K562 (cell line): ENCODE data around the gene SAMM50. TPM values are rescaled to one million over a fixed set of nuclear protein-coding genes. Genes with fewer than 3 reads are reported as not detected.

Experiments
- ATAC-seq: fragments of 200-7000 bp; cut with Tn5 transposase; 3 replicates; pipeline ENCODE4 v1.9.1; 2020; ENCODE audit warnings: moderate library complexity
- BruUV-seq: library from RNA; stranded (reverse); fragments of 400-500 nt; replicated peaks from 2 replicates; lab custom pipeline; 2021; lab: Mats Ljungman, UMichigan
- CTCF ChIA-PET: fragments of 300-600 bp; formaldehyde crosslinking; extraction: SDS; loops from one replicate; lab custom pipeline; 2021; ENCODE audit warnings: low intra/inter-chr PET ratio; lab: Yijun Ruan, JAX
- POLR2A ChIA-PET: fragments of 300-600, 350-650 bp; sonication (Branson Sonifier 250); formaldehyde crosslinking; extraction: SDS; loops from one replicate; lab custom pipeline; 2021; ENCODE audit warnings: antibody characterized with exemption, inconsistent platforms; lab: Yijun Ruan, JAX
- DNase-seq, 4 experiments: peaks; one replicate each; pipeline versions ENCODE4 v3.0.0 to v3.0.0-alpha.2; 2011 to 2018; ENCODE audit warnings: low spot score in 3 of 4, mixed read lengths in 3 of 4; ENCODE audit errors: extremely low read depth in 1 of 4
- FAIRE-seq: peaks from 2 replicates; lab custom pipeline; 2011; peaks lifted over from hg19 to GRCh38; lab: Jason Lieb, UNC
- H2AFZ ChIP-seq: 2 replicates; pipeline ENCODE4 v1.6.0; 2011; ENCODE audit warnings: low read depth, low read length, control low read depth, inconsistent platforms
- H3K27ac ChIP-seq: fragments of 200-600 bp; 3 replicates; pipeline ENCODE4 v1.8.0; 2011; ENCODE audit warnings: low read depth, mild to moderate bottlenecking, control low read depth, inconsistent platforms, low read length, moderate library complexity, mixed read lengths; ENCODE audit errors: extremely low read depth
- H3K27me3 ChIP-seq, 2 experiments: fragments of 300-600 bp in 1 of 2; 2 replicates in 1 of 2; 3 replicates in 1 of 2; pipeline versions ENCODE4 v1.6.0 to v1.8.0; 2011; ENCODE audit warnings: inconsistent platforms in 2 of 2, low read length in 2 of 2, mild to moderate bottlenecking in 1 of 2, mixed read lengths in 1 of 2, moderate library complexity in 1 of 2; ENCODE audit not compliant: control insufficient read depth in 2 of 2, insufficient read depth in 2 of 2
- H3K36me3 ChIP-seq: fragments of 300-600 bp; 3 replicates; pipeline ENCODE4 v1.8.0; 2011; ENCODE audit warnings: mild to moderate bottlenecking, low read length, inconsistent platforms; ENCODE audit not compliant: control insufficient read depth, insufficient read depth
- H3K4me1 ChIP-seq, 2 experiments: fragments of 200-600 bp in 1 of 2; replicated peaks in 1 of 2; 2 replicates in 1 of 2; 3 replicates in 1 of 2; pipeline versions ENCODE4 v1.5.1 to v1.8.0; 2011; ENCODE audit warnings: inconsistent platforms in 2 of 2, low read length in 2 of 2, mild to moderate bottlenecking in 1 of 2, mixed read lengths in 1 of 2, moderate library complexity in 1 of 2; ENCODE audit not compliant: control insufficient read depth in 2 of 2, insufficient read depth in 2 of 2
- H3K4me2 ChIP-seq: 2 replicates; pipeline ENCODE4 v1.6.1; 2011; ENCODE audit warnings: low read length, control low read depth, inconsistent platforms, mixed read lengths; ENCODE audit not compliant: insufficient read depth
- H3K4me3 ChIP-seq: fragments of 200-600 bp; sonication (generic), shearing (Covaris generic); 2 replicates; pipeline ENCODE4 v1.5.1; 2016; ENCODE audit warnings: control low read depth, inconsistent platforms
- H3K79me2 ChIP-seq: fragments of 200-600 bp; 3 replicates; pipeline ENCODE4 v1.8.0; 2011; ENCODE audit warnings: low read length, inconsistent platforms; ENCODE audit not compliant: control insufficient read depth, insufficient read depth
- H3K9ac ChIP-seq, 2 experiments: 2 replicates each; pipeline versions ENCODE4 v1.6.0 to v1.6.1; 2011; ENCODE audit warnings: low read depth in 2 of 2, low read length in 2 of 2, control low read depth in 1 of 2, inconsistent platforms in 1 of 2, mild to moderate bottlenecking in 1 of 2, mixed read lengths in 1 of 2; ENCODE audit not compliant: insufficient read depth in 1 of 2
- H3K9me1 ChIP-seq: one replicate; pipeline ENCODE4 v1.6.0; 2011; ENCODE audit warnings: inconsistent platforms, mild to moderate bottlenecking, low read length, moderate library complexity; ENCODE audit not compliant: control insufficient read depth, insufficient read depth
- H3K9me3 ChIP-seq: replicated peaks from 2 replicates; pipeline ENCODE4 v1.5.1; 2011; ENCODE audit warnings: low read depth, low read length, inconsistent platforms; ENCODE audit not compliant: control insufficient read depth, insufficient read depth
- H4K20me1 ChIP-seq: replicated peaks from 2 replicates; pipeline ENCODE4 v1.6.1; 2011; ENCODE audit warnings: low read length, inconsistent platforms, mixed read lengths; ENCODE audit not compliant: control insufficient read depth, insufficient read depth
- ERF ChIP-seq: fragments of 450-650 bp; formaldehyde crosslinking; IDR thresholded peaks from 2 replicates; pipeline ENCODE4 v1.4.0; 2020; ENCODE audit warnings: mild to moderate bottlenecking, mixed read lengths
- NBN ChIP-seq: fragments of 450-650 bp; IDR thresholded peaks from 2 replicates; pipeline ENCODE4 v1.6.1; 2016; ENCODE audit warnings: low read depth, mild to moderate bottlenecking
- NFXL1 ChIP-seq: fragments of 450-650 bp; formaldehyde crosslinking; IDR thresholded peaks from 2 replicates; pipeline ENCODE4 v1.4.0; 2021; ENCODE audit warnings: mild to moderate bottlenecking
- NR2C2 ChIP-seq, 2 experiments: fragments of 200-800 bp in 1 of 2; sonication (Bioruptor generic) in 1 of 2; sonication (generic) in 1 of 2; formaldehyde crosslinking in 1 of 2; IDR thresholded peaks; 2 replicates each; pipeline versions ENCODE4 v1.6.1 to v1.8.0; 2016 to 2022; ENCODE audit warnings: mild to moderate bottlenecking in 1 of 2, missing compliant biosample characterization in 1 of 2, missing genetic modification characterization in 1 of 2, missing genetic modification reagents in 1 of 2
- PBX2 ChIP-seq, 2 experiments: IDR thresholded peaks in 1 of 2; conservative IDR thresholded peaks in 1 of 2; 2 replicates each; pipeline ENCODE4 v1.6.1; 2016; ENCODE audit warnings: low read depth in 2 of 2, mild to moderate bottlenecking in 1 of 2, missing compliant biosample characterization in 1 of 2, missing genetic modification characterization in 1 of 2, moderate library complexity in 1 of 2
- PHB ChIP-seq: fragments of 250-450 bp; sonication (Bioruptor Pico); IDR thresholded peaks from 2 replicates; pipeline ENCODE4 v1.5.0; 2021
- REST ChIP-seq, 2 experiments: fragments of 450-650 bp; formaldehyde crosslinking in 1 of 2; IDR thresholded peaks; 2 replicates each; pipeline versions ENCODE4 v1.4.0 to v1.6.1; 2014 to 2020; ENCODE audit warnings: mild to moderate bottlenecking in 2 of 2, borderline replicate concordance in 1 of 2, low read depth in 1 of 2
- ZKSCAN8 ChIP-seq: fragments of 200-800 bp; sonication (Bioruptor generic); IDR thresholded peaks from 2 replicates; pipeline ENCODE4 v1.6.1; 2016; ENCODE audit warnings: missing genetic modification characterization, missing compliant biosample characterization
- ZNF830 ChIP-seq: fragments of 250-450 bp; sonication (Bioruptor Pico); IDR thresholded peaks from 2 replicates; pipeline ENCODE4 v1.5.0; 2021; ENCODE audit warnings: mild to moderate bottlenecking
- WGBS: fragments of 100-300 bp; shearing (Covaris generic); methylation state at CpG from one replicate; pipeline ENCODE4 v1.1.6; 2016; ENCODE audit warnings: low coverage, mixed read lengths; ENCODE audit not compliant: insufficient coverage; ENCODE audit errors: missing lambda C conversion rate; 5-methylcytosine and 5-hydroxymethylcytosine counted together
- in situ Hi-C: fragments of 300-500 bp; cut with MboI; formaldehyde crosslinking; loops from 4 replicates; pipeline ENCODE4 v1.15.0; 2018; ENCODE audit warnings: inconsistent platforms, mixed read lengths
- intact Hi-C: fragments of 100-400 bp; cut with micrococcal nuclease; formaldehyde crosslinking; loops from 2 replicates; pipeline ENCODE4 v1.14.2; 2022
- polyA plus RNA-seq, 8 experiments: library from polyadenylated mRNA; depleted of rRNA in 4 of 8; stranded (reverse) in 5 of 8; unstranded in 3 of 8; fragments of >200 nt; fragmentation: Nextera tagmentation in 2 of 8; fragmentation: Illumina TruSeq in 1 of 8; extraction: Ambion mirVana in 2 of 8; extraction: Trizol in 1 of 8; gene quantifications; 2 replicates each; pipeline versions ENCODE4 v1.2.1 to v1.2.3, GENCODE V29; 2011 to 2014; ENCODE audit warnings: inconsistent platforms in 1 of 8, missing spikeins in 1 of 8
- total RNA-seq, 7 experiments: library from RNA; depleted of rRNA in 6 of 7; stranded (reverse); fragments of >200 nt in 6 of 7; fragmentation: Illumina TruSeq in 2 of 7; extraction: Trizol in 2 of 7; gene quantifications; 2 replicates each; pipeline versions ENCODE4 v1.2.1 to v1.2.3, GENCODE V29; 2011 to 2021; ENCODE audit warnings: low replicate concordance in 1 of 7

The SAMM50 gene
- total and polyA plus RNA-seq, 9 of the 15 experiments (the other 6 are each of a cell fraction or from before 2014, with no cell fraction given) = 14.6 to 49.3 (median 38.1) TPM

- H3K4me1 ChIP-seq = peaks cover 0 to 7% of the 10 kb centered on the region in 2 experiments; a peak in 2 of 5 replicates
- H3K79me2 ChIP-seq = no peaks in the 10 kb centered on the region
- no peak overlapping the region for H2AFZ ChIP-seq
- H3K9me1 ChIP-seq = no peaks in the 10 kb centered on the region
- no peaks in the 10 kb centered on the region for H3K27me3 ChIP-seq
- BruUV-seq = no TSS peak
- ChIA-PET POLR2A (interaction anchor here (0.6 kb wide), 1 partner anchor 260 kb away, joined by 3 read pairs; no protein-coding TSS in a partner anchor), CTCF (no interaction called here)
- H3K36me3 ChIP-seq = peaks cover 67% of the 10 kb centered on the region
- H3K27ac ChIP-seq = no peak overlapping the region
- no peak overlapping the region for H3K4me3 ChIP-seq
- no peak overlapping the region for H3K9ac ChIP-seq
- DNase-seq = no peak
- WGBS = 94% methylated on average over 6 of the region's 17 CpGs
- intact Hi-C loops (no loop called here), in situ Hi-C loops (no loop called here)
- H3K9me3 ChIP-seq = no peaks in the 10 kb centered on the region
- no peak for ATAC-seq
- no peak overlapping the region for H3K4me2 ChIP-seq
- H4K20me1 ChIP-seq = no peaks in the 10 kb centered on the region
- no peak for FAIRE-seq
- TF ChIP-seq NBN (no peak), NR2C2 (CRISPR knock-in tag; IDR thresholded peaks at IDR 0.05) (no peak), NR2C2 (tag; IDR thresholded peaks at IDR 0.05) (no peak), PHB (no peak), REST (IDR thresholded peaks at IDR 0.05; ENCODE audit: borderline replicate concordance) (no peak), REST (CRISPR knock-in tag; IDR thresholded peaks at IDR 0.05; ENCODE audit: low read depth) (no peak), PBX2 (CRISPR knock-in tag; IDR thresholded peaks at IDR 0.05; ENCODE audit: low read depth) (no peak), PBX2 (tag; conservative IDR thresholded peaks at IDR 0.05; ENCODE audit: low read depth) (no peak), NFXL1 (no peak), ZKSCAN8 (CRISPR knock-in tag) (no peak), ERF (CRISPR knock-in tag) (no peak), ZNF830 (CRISPR knock-in tag) (no peak)
These were observed 25.8 kb downstream of the SAMM50 start for GRCh38 chr22:43980996-43981395.
